HG03103 (cell line): ENCODE measurements around the gene SLC22A23.

Experiments
- ATAC-seq: cut with Tn5 transposase; IDR thresholded peaks from one replicate; pipeline ENCODE4 v1.9.1; 2021; ENCODE audit warnings: low read depth; ENCODE audit not compliant: unreplicated experiment

Gene SLC22A23

GRCh38 chr6:3446184-3446583 lies 10.7 kb downstream of the SLC22A23 start:
- ATAC-seq: no peak

GRCh38 chr6:3444276-3445088 lies 12.4 kb downstream of the SLC22A23 start:
- no peak for ATAC-seq

- ATAC-seq: no peak
Observed at GRCh38 chr6:3443221-3443515, 13.7 kb downstream of the SLC22A23 start.

GRCh38 chr6:3442431-3443220 lies 14.2 kb downstream of the SLC22A23 start:
- ATAC-seq: no peak

- ATAC-seq: no peak
Observed at GRCh38 chr6:3440911-3441310, 15.9 kb downstream of the SLC22A23 start.

- ATAC-seq: no peak
Observed at GRCh38 chr6:3439961-3440360, 16.9 kb downstream of the SLC22A23 start.

GRCh38 chr6:3438190-3439167 lies 18.4 kb downstream of the SLC22A23 start:
- ATAC-seq: no peak

- ATAC-seq: no peak
Observed at GRCh38 chr6:3433005-3433404, 23.8 kb downstream of the SLC22A23 start.

GRCh38 chr6:3432416-3432815 lies 24.4 kb downstream of the SLC22A23 start:
- ATAC-seq: no peak

- ATAC-seq: no peak
Observed at GRCh38 chr6:3431994-3432393, 24.9 kb downstream of the SLC22A23 start.

- ATAC-seq: no peak
Observed at GRCh38 chr6:3429211-3429610, 27.6 kb downstream of the SLC22A23 start.

- no peak for ATAC-seq
Observed at GRCh38 chr6:3428700-3429099, 28.1 kb downstream of the SLC22A23 start.

GRCh38 chr6:3428247-3428646 lies 28.6 kb downstream of the SLC22A23 start:
- no peak for ATAC-seq

GRCh38 chr6:3427687-3428085 lies 29.2 kb downstream of the SLC22A23 start:
- no peak for ATAC-seq

GRCh38 chr6:3426927-3427686 lies 29.7 kb downstream of the SLC22A23 start:
- no peak for ATAC-seq

- no peak for ATAC-seq
Observed at GRCh38 chr6:3426091-3426926, 30.5 kb downstream of the SLC22A23 start.

- no peak for ATAC-seq
Observed at GRCh38 chr6:3425574-3425973, 31.3 kb downstream of the SLC22A23 start.

- no peak for ATAC-seq
Observed at GRCh38 chr6:3424185-3424927, 32.5 kb downstream of the SLC22A23 start.
